Measurements from ENCODE around the gene KRT72. TPM values are rescaled to one million over a fixed set of nuclear protein-coding genes. Genes with fewer than 3 reads are reported as not detected.

The KRT72 gene
- total RNA-seq, 2 experiments from 2014 or later = 0.65 to 0.67 TPM

DNA sequence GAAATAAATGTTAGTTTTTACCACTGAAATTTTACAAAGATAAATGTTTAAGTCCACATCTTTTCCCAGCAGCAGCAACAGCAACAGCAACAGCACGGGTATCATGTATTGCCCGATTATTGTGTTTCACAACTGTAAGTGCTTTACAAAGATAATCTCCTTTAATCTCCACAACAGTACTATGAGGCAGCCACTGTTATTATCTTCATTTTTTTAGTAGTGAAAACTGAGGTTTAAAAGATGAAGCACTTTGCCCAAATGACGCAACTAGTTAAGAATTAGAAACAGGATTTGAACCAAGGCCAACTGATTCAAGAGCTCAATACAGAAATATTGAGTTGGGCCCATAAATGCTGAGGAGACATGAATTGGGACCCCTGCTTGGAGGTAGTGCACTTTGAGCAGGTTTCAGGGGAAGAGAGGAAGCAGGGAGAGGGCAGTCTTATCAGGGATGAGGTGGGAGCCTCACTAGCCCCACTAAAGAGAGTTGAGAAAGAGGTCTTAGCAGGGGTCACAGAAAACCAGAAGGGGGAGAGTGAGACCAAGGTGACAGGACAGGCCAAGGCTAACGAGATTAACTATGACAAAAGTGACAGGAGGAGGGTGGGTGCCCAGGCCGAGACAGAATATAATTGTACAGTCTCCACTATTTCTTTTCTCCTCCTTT is 35.5 kb upstream of the KRT72 start:
- DNase-seq = no peak
- POLR2A ChIA-PET = no interaction called here
- H3K27ac Mint-ChIP-seq = peak overlapping the region; percentile 28
- peaks cover 31% of the 10 kb centered on the region for H3K4me1 Mint-ChIP-seq
- peaks cover 4% of the 10 kb centered on the region for H3K27me3 Mint-ChIP-seq
- H3K4me3 Mint-ChIP-seq = no peak overlapping the region
- no peaks in the 10 kb centered on the region for H3K36me3 Mint-ChIP-seq
- H3K9me3 Mint-ChIP-seq = no peaks in the 10 kb centered on the region
- no peak for ATAC-seq (ENCODE audit: low read depth)

DNA sequence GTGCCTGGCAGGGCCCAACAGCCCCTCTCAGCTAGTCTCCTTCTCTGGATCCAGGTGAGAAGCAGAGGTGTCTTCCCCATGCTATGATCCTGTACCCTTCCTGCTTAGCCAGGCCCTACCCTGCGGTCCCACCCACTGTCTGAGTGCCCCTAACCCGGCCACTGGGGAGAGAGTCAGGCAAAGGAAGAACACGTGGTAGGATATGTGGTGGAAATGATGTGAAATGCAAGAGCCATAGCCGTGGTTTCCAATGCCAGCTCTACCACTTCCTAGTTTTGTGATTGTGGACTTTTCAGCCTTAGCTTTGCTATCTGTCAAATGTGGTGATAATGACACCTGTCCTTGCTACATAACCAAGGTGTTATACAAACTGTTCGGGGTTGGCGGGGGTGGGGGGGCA is 34.9 kb upstream of the KRT72 start:
- POLR2A ChIA-PET = interaction anchor here (1.2 to 2.4 kb wide), 2 partner anchors 9 to 26 kb away, joined by 3 to 10 read pairs; no protein-coding TSS in a partner anchor
- H3K9me3 Mint-ChIP-seq = no peaks in the 10 kb centered on the region
- no peaks in the 10 kb centered on the region for H3K36me3 Mint-ChIP-seq
- peak overlapping the region; percentile 22 for H3K27ac Mint-ChIP-seq
- peaks cover 4% of the 10 kb centered on the region for H3K27me3 Mint-ChIP-seq
- H3K4me3 Mint-ChIP-seq = no peak overlapping the region
- ATAC-seq (ENCODE audit: low read depth) (peak; percentile 35), DNase-seq (peak; percentile 28)
- peaks cover 32% of the 10 kb centered on the region for H3K4me1 Mint-ChIP-seq

DNA sequence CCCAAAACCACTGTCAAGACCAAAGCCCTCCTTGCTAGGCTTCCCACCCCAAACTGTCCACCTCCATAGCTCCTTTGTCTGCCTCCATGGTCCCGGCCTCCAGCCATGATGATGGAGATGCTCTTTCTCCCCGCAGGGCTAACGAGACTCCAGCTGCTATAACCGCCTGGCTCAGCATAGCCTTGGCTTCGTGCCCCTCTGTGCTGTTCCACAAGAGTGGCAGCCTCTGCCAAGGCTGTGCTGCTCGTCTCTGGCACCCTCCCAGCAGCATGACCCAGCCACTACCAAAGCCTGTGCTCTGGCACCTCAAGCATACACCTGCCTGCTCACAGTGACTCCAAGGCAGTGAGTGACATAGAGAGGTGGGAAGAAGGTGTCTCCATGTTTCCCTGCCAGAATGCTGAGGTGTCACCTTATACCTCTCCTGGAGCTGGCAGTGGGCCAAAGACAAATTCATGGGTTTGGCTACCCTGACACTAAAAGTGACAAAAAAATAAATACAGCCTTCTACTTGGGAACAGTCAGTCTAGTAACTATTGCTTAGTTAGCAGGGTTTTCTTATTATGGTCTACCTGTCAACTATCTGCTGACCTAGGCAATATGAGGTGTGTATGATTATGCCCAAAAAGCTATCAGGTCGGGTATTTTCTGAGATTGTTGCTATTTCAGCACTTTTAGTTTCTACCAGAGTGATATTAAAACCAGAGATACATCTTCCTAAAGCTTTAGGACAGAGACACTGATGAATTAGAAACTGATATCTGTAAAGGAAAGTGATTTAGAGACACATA is 33.2 kb upstream of the KRT72 start:
- Mint-ChIP-seq H3K4me1 (peaks cover 43% of the 10 kb centered on the region), H3K9me3 (no peaks in the 10 kb centered on the region), H3K36me3 (no peaks in the 10 kb centered on the region), H3K4me3 (no peak overlapping the region), H3K27me3 (peaks cover 4% of the 10 kb centered on the region), H3K27ac (peak overlapping the region; percentile 58)
- DNase-seq = peak; percentile 24
- ATAC-seq (ENCODE audit: low read depth) = no peak
- POLR2A ChIA-PET = interaction anchor here (2.4 kb wide), 1 partner anchor 11 kb away, joined by 10 read pairs; no protein-coding TSS in a partner anchor

DNA sequence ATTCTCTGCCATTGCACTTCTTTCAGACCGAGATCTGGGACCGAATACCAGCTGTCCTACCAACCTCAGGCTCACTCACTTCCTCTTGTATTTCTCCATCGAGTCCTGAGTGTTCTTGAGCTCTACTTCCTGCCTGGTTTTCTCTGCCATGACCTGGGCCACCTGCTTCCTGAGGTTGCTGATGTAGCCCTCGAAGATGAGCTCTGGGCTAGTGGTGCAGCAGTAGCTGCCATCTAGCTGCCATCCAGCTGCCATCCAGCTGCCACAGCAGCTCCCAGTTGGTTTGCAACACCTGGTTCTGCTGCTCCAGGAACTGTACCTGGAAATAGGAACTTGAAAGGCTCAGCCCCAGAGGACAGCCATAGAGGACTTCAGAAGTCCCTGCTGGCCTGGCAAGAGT is 32.1 kb upstream of the KRT72 start:
- Mint-ChIP-seq H3K36me3 (no peaks in the 10 kb centered on the region), H3K4me3 (peak overlapping the region; percentile 55), H3K4me1 (peaks cover 43% of the 10 kb centered on the region), H3K9me3 (no peaks in the 10 kb centered on the region), H3K27me3 (peaks cover 4% of the 10 kb centered on the region), H3K27ac (peak overlapping the region; percentile 79)
- POLR2A ChIA-PET = interaction anchor here (0.7 to 1.3 kb wide), 5 partner anchors 8 to 275 kb away, joined by 3 to 5 read pairs (median 3); no protein-coding TSS in a partner anchor
- ATAC-seq (ENCODE audit: low read depth) (peak; percentile 84), DNase-seq (peak; percentile 40)

DNA sequence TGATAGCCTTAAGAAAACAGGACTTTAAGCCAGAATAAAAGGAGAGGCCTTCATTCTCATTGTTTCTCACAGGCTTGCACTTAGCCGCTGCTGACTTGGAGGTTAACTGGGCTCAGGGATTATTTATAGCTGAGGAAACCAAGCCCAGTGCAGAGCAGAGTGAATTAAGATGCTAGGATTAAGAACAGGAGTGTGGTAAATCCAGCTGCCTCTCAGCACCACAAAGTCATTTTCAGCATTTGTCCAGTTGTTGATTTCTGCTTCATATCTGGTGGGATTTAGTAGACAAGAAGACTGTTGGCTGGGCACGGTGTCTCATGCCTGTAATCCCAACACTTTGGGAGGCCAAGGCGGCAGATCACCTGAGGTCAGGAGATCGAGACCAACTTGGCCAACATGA is 31.4 kb upstream of the KRT72 start:
- Mint-ChIP-seq H3K36me3 (no peaks in the 10 kb centered on the region), H3K9me3 (no peaks in the 10 kb centered on the region), H3K27ac (no peak overlapping the region), H3K4me1 (peaks cover 45% of the 10 kb centered on the region), H3K4me3 (no peak overlapping the region), H3K27me3 (peaks cover 4% of the 10 kb centered on the region)
- ATAC-seq (ENCODE audit: low read depth) (no peak), DNase-seq (no peak)
- POLR2A ChIA-PET = interaction anchor here (1.1 to 1.3 kb wide), 3 partner anchors 9 to 16 kb away, joined by 3 to 5 read pairs (median 3); no protein-coding TSS in a partner anchor

DNA sequence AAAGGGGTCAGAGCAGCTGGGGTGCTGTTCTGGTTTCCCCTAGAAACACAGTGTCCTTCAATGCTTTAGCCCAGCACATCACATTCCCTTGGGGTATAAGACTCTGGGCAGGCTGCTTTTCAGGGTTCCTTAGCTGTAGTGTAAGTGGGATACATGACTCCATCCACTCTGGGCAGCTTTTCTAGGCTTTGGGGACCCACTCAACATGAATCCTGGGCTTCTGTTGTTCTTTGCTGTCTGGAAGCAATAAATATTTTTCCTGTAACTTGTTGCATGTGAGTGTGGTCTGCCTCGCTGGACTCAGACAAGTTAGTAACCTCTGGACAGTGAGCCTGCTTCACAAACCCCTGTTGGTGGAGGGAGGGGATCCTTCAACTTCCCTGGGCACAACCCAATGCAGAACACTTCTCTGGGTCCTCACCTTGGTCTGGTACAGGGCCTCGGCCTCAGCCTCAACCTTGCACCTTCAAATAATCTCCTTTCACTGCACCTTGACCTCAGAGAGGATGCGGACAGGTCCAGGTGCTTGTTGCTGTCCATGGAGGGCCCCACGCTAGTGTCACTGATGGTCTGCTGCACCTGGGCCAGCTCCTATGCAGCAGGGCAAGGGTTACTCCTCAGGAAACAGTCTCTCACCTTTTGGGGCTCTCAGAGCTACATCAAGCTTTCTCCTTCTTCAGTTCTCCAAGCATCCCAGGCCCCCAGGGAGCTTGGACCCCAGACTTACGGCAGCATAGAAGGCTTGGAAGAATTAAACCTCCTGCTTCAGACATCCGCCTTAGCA is 30.6 kb upstream of the KRT72 start:
- peaks cover 47% of the 10 kb centered on the region for H3K4me1 Mint-ChIP-seq
- H3K4me3 Mint-ChIP-seq = no peak overlapping the region
- POLR2A ChIA-PET = no interaction called here

DNA sequence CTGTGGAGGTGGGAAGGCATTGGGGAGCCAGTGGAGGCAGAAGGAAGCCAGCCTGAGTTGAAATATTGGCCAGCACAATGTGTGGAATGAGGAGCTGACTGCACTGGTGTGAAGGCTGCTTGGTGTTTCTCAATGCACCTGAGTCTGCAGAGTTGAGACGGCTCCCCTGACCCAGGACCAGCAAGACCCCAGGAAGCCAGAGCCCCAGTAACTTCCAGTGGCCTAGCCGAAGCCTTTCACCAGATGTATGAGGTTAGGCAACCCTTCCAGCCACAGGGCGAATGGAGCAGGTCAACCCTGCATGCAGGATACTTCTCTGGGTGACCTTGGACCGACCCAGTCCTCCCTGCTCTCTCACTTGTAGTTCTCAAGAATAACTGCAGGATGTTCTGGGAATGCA is 30.0 kb upstream of the KRT72 start:
- Mint-ChIP-seq H3K4me1 (peaks cover 44% of the 10 kb centered on the region), H3K27me3 (peaks cover 4% of the 10 kb centered on the region), H3K4me3 (peak overlapping the region; percentile 63), H3K36me3 (no peaks in the 10 kb centered on the region), H3K27ac (peak overlapping the region; percentile 80), H3K9me3 (no peaks in the 10 kb centered on the region)
- DNase-seq (peak; percentile 17), ATAC-seq (ENCODE audit: low read depth) (no peak)
- POLR2A ChIA-PET = no interaction called here

More for the DNA sequence above, 30.6 kb upstream of the KRT72 start:
- peaks cover 4% of the 10 kb centered on the region for H3K27me3 Mint-ChIP-seq
- no peaks in the 10 kb centered on the region for H3K9me3 Mint-ChIP-seq
- DNase-seq (peak; percentile 10), ATAC-seq (ENCODE audit: low read depth) (no peak)
- no peak overlapping the region for H3K27ac Mint-ChIP-seq
- H3K36me3 Mint-ChIP-seq = no peaks in the 10 kb centered on the region

DNA sequence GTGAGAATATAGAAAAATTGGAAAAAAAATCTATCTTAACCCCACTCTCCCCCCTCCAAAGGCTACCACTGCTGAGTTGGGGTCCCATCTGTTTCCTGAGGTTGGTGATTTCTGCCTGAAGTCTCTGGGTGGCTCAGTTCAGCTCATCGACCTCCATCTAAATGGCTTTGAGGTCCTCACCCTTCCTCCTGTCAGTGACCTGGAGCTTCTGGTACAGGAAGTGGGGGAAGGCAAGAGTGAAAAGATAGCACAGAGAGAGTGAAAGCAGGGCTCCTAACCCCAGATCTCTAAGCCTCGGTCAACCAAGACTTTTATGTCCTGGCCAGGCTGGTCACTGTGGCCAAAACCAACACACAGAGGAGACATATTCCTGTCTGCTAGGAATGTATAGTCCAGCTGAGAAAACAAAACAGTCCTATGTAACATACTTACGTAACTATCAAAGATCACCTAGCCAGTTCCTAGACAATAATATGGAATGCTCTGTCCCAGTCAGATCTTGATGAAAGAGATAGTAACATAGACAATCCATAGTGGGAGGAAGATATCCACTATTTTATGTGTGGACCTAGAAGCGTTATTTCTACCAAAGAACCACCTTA is 29.4 kb upstream of the KRT72 start:
- Mint-ChIP-seq H3K9me3 (no peaks in the 10 kb centered on the region), H3K4me1 (peaks cover 41% of the 10 kb centered on the region), H3K4me3 (peak overlapping the region; percentile 63), H3K27me3 (peaks cover 4% of the 10 kb centered on the region), H3K36me3 (no peaks in the 10 kb centered on the region), H3K27ac (peak overlapping the region; percentile 80)
- peak; percentile 54 for ATAC-seq (ENCODE audit: low read depth)
- POLR2A ChIA-PET = interaction anchor here (0.5 to 0.7 kb wide), 2 partner anchors 15 to 75 kb away, joined by 3 read pairs; no protein-coding TSS in a partner anchor
- DNase-seq = peak; percentile 26

DNA sequence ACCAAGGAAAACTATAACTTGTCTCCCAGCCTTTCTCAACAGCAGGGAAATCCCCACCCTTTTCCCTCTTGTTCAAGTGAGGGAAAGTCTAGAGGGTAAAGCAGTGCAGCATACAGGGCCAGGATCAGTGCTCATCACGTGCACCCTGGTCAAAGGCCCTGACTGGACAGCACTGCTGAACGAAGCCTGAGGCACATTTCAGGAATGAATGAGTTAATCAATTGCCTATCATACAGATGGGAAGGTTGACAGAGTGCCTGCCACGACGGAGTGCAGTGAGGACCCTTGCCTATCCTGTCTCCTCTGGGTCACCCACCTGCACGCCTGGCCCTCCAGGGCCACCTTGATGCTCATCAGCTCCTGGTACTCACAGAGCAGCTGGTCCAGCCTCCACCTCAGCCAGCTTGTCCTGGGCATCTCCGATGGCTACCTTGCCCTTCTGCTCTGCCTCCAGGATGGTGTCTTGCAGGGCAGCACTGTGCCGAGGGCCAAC is 28.8 kb upstream of the KRT72 start:
- POLR2A ChIA-PET = interaction anchor here (0.5 to 0.7 kb wide), 2 partner anchors 14 to 75 kb away, joined by 3 read pairs; no protein-coding TSS in a partner anchor
- ATAC-seq (ENCODE audit: low read depth) (no peak), DNase-seq (peak; percentile 24)
- Mint-ChIP-seq H3K36me3 (no peaks in the 10 kb centered on the region), H3K9me3 (no peaks in the 10 kb centered on the region), H3K4me1 (peaks cover 41% of the 10 kb centered on the region), H3K27ac (peak overlapping the region; percentile 27), H3K27me3 (peaks cover 5% of the 10 kb centered on the region), H3K4me3 (no peak overlapping the region)

DNA sequence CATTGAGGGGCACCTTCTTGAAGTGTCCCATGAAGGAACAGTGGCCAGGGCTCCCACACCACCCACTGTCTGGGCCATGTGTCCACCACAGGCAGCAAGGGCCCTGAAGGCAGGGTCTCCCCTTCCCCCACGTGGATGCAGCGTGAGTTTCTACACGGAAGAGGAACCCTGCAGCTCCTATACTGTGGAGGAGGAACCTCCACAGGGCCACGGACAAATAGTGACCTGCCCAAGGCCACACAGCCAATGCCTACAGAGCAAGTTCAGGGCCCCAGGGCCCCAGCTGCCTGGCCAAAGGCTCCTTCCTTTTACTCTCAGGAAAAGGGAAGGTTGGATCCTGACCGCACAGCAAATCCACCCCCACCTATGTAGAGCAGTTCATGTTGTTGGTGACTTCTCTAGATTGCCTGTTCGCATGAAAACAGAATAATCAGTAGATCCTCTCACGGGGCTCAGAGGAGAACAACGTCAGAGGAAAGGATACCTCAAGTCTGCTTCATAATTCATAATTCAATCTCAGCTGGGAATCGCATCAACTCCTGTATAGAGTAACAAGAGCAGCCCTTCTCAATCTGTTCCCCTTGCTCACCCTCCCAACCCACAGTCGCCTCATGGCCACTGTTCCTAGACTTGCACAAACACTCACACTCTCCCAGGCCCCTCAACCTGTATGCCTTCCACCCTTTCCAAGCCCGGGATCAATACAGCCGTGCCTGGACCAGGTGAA is 28.2 kb upstream of the KRT72 start:
- Mint-ChIP-seq H3K27me3 (peaks cover 7% of the 10 kb centered on the region), H3K36me3 (no peaks in the 10 kb centered on the region), H3K9me3 (no peaks in the 10 kb centered on the region), H3K27ac (peak overlapping the region; percentile 27), H3K4me1 (peaks cover 41% of the 10 kb centered on the region), H3K4me3 (no peak overlapping the region)
- ATAC-seq (ENCODE audit: low read depth) (no peak), DNase-seq (peak; percentile 26)
- POLR2A ChIA-PET = interaction anchor here (1.1 kb wide), 1 partner anchor 18 kb away, joined by 4 read pairs; no protein-coding TSS in a partner anchor

DNA sequence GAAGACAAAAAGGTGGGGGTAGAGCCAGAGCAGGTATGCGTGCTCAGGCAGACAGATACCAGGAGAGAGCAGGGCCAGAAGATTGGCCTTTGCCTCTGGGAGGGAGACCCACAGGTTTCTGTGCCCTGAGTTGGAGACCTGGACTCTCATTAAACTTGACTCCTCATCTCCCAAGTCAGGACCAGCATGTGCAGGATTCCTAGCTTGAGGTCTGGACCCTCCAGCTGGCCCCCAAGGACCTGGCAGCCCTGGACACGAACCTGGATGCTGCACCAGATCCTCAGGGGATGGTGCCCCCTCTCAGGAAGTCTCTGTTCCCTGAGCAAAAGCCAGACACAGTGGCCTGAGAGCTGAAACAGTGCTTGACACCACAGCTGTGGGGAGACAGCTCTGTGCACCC is 27.6 kb upstream of the KRT72 start:
- Mint-ChIP-seq H3K9me3 (no peaks in the 10 kb centered on the region), H3K36me3 (no peaks in the 10 kb centered on the region), H3K27ac (no peak overlapping the region), H3K4me1 (peaks cover 36% of the 10 kb centered on the region), H3K27me3 (peaks cover 3% of the 10 kb centered on the region), H3K4me3 (no peak overlapping the region)
- no peak for ATAC-seq (ENCODE audit: low read depth)
- POLR2A ChIA-PET = interaction anchor here (1.1 kb wide), 1 partner anchor 18 kb away, joined by 4 read pairs; no protein-coding TSS in a partner anchor
- peak; percentile 21 for DNase-seq

DNA sequence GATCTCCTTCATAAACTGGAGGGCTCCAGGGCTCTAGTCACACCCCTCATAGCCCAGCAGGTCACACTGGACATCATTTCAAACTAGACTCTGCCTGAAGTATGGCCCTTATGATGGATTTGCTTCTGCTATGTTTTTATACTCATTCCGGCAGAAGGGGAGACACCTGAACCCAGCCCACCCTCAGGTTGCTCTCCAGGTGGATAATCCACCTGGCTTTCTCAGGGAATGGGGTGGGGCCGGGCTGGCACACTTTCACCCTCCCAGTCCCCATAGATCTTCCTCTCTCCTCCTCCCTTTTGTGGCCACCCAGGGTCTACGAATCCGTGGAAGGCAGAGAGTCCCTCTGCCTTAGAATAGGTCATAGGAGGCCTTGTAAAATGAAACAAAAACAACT is 26.8 kb upstream of the KRT72 start:
- peaks cover 31% of the 10 kb centered on the region for H3K4me1 Mint-ChIP-seq
- peaks cover 3% of the 10 kb centered on the region for H3K27me3 Mint-ChIP-seq
- H3K36me3 Mint-ChIP-seq = no peaks in the 10 kb centered on the region
- no peak overlapping the region for H3K4me3 Mint-ChIP-seq
- POLR2A ChIA-PET = no interaction called here
- H3K27ac Mint-ChIP-seq = no peak overlapping the region
- no peak for ATAC-seq (ENCODE audit: low read depth)
- H3K9me3 Mint-ChIP-seq = no peaks in the 10 kb centered on the region
- DNase-seq = peak; percentile 10
